ENCODE results near the gene CHTF18. TPM values are rescaled to one million over a fixed set of nuclear protein-coding genes. Genes with fewer than 3 reads are reported as not detected.

CHTF18 gene
- total and polyA plus RNA-seq, 2 experiments from 2014 or later = 9.7 to 18.1 TPM

DNA sequence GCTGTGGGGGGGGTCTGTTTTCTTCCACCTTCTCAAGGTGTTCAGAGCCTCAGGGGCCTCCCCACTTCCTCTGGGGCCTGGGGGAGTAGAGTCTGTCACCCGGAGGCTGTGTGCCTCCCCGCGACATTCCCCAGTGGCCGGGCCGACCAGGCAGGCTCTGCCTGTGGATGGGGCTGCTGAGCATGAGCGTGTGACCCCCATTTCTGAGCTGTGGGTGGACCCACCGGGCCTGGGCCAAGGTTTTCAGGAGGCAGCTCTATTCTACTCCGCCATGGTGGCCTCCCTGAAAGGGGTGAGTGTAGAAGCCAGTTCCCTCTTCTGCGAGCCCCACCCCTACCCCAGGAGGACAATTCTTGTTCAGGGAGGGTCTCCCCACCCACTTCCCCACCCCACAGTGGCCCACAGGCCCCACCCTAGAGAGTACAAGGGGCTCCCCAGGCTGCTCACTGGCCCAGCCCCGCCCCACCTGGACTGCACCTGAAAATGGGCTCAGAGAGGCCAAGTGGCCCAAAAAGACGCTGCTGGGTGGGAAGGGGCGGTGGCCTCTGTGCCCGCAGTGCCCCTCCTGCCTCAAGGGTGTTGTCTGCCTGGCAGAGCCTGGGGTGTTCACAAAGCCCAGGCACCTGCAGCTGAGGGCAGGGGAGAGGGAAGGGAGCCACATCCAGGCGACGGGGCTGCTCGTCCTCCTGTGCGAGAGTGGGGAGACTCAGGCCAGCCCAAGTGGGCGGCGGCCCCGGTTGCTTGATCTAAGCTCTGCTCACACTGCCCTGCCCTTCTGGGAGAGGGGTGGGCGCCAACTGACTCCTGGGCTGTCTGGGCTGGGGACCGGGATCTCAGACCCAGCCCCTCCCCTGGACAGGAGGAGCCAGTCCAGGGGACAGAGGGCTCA, 26.6 kb upstream of the CHTF18 start:
- Histone ChIP-seq H2AFZ (no peak overlapping the region), H3K4me2 (no peak overlapping the region), H3K4me1 (ENCODE audit: insufficient read depth) (peaks cover 7% of the 10 kb centered on the region), H3K36me3 (replicated peaks; ENCODE audit: insufficient read depth, low read depth) (no peaks in the 10 kb centered on the region), H3K27me3 (no peaks in the 10 kb centered on the region), H4K20me1 (ENCODE audit: insufficient read depth, poor library complexity, severe bottlenecking) (no peaks in the 10 kb centered on the region), H3K4me3 (no peak overlapping the region), H3K9me3 (ENCODE audit: low read depth) (no peaks in the 10 kb centered on the region), H3K27ac (no peak overlapping the region), H3K9me2 (replicated peaks; ENCODE audit: insufficient read depth) (no peaks in the 10 kb centered on the region), H3K79me2 (no peaks in the 10 kb centered on the region)
- TF ChIP-seq EZH2 (IDR thresholded peaks at IDR 0.05; ENCODE audit: borderline replicate concordance) (no peak), EZH2phosphoT487 (IDR thresholded peaks at IDR 0.05; ENCODE audit: low read depth, severe bottlenecking, unreplicated experiment) (no peak)
- TF ChIP-seq, protein P1, sequence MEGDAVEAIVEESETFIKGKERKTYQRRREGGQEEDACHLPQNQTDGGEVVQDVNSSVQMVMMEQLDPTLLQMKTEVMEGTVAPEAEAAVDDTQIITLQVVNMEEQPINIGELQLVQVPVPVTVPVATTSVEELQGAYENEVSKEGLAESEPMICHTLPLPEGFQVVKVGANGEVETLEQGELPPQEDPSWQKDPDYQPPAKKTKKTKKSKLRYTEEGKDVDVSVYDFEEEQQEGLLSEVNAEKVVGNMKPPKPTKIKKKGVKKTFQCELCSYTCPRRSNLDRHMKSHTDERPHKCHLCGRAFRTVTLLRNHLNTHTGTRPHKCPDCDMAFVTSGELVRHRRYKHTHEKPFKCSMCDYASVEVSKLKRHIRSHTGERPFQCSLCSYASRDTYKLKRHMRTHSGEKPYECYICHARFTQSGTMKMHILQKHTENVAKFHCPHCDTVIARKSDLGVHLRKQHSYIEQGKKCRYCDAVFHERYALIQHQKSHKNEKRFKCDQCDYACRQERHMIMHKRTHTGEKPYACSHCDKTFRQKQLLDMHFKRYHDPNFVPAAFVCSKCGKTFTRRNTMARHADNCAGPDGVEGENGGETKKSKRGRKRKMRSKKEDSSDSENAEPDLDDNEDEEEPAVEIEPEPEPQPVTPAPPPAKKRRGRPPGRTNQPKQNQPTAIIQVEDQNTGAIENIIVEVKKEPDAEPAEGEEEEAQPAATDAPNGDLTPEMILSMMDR (IDR thresholded peaks at IDR 0.05; ENCODE audit: poor library complexity) = no peak
- WGBS (ENCODE audit: low lambda C conversion rate, missing lambda C conversion rate) = 87% methylated on average over 18 of the region's 22 CpGs
- no peak for DNase-seq (ENCODE audit: low spot score)

DNA sequence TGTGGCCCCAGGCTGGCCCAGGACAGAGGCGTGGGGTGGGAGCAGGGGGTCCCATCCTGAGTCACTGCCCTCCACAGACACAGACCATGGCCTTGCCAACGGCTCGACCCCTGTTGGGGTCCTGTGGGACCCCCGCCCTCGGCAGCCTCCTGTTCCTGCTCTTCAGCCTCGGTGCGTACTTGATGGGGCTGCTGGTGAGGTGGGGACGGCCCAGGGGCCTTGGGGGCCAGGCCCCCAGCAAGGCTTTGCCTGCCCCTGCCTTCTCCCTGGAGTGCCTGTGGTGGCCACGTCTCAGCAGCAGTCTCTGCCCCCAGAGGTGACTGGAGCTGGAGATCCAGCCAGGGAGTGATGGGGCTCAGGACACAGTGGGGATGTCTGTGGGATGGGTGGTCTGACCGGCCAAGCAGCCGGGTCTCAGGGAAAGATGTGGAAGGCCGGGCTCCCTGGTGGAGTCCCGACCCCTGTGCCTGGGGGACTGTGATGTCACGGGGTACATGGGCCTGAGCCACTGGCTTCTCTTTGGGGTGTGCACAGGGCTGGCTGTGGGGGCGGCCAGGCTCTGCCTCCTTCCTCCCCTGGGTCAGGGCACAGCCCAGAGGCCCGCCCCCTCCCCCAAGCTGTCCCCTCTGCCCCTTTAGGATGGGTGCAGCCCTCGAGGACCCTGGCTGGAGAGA, 25.7 kb upstream of the CHTF18 start:
- Histone ChIP-seq H3K4me3 (no peak overlapping the region), H3K27me3 (no peaks in the 10 kb centered on the region), H3K9me2 (replicated peaks; ENCODE audit: insufficient read depth) (no peaks in the 10 kb centered on the region), H3K36me3 (replicated peaks; ENCODE audit: insufficient read depth, low read depth) (no peaks in the 10 kb centered on the region), H3K4me1 (ENCODE audit: insufficient read depth) (peaks cover 7% of the 10 kb centered on the region), H3K4me2 (no peak overlapping the region), H3K9me3 (ENCODE audit: low read depth) (no peaks in the 10 kb centered on the region), H4K20me1 (ENCODE audit: insufficient read depth, poor library complexity, severe bottlenecking) (no peaks in the 10 kb centered on the region), H2AFZ (no peak overlapping the region), H3K27ac (no peak overlapping the region), H3K79me2 (no peaks in the 10 kb centered on the region)
- TF ChIP-seq EZH2 (IDR thresholded peaks at IDR 0.05; ENCODE audit: borderline replicate concordance) = no peak
- no peak for TF ChIP-seq EZH2phosphoT487 (IDR thresholded peaks at IDR 0.05; ENCODE audit: low read depth, severe bottlenecking, unreplicated experiment)
- TF ChIP-seq, protein P1 (IDR thresholded peaks at IDR 0.05; ENCODE audit: poor library complexity) = no peak
- WGBS (ENCODE audit: low lambda C conversion rate, missing lambda C conversion rate) = 93% methylated on average over 17 of the region's 17 CpGs
- DNase-seq (ENCODE audit: low spot score) = no peak

DNA sequence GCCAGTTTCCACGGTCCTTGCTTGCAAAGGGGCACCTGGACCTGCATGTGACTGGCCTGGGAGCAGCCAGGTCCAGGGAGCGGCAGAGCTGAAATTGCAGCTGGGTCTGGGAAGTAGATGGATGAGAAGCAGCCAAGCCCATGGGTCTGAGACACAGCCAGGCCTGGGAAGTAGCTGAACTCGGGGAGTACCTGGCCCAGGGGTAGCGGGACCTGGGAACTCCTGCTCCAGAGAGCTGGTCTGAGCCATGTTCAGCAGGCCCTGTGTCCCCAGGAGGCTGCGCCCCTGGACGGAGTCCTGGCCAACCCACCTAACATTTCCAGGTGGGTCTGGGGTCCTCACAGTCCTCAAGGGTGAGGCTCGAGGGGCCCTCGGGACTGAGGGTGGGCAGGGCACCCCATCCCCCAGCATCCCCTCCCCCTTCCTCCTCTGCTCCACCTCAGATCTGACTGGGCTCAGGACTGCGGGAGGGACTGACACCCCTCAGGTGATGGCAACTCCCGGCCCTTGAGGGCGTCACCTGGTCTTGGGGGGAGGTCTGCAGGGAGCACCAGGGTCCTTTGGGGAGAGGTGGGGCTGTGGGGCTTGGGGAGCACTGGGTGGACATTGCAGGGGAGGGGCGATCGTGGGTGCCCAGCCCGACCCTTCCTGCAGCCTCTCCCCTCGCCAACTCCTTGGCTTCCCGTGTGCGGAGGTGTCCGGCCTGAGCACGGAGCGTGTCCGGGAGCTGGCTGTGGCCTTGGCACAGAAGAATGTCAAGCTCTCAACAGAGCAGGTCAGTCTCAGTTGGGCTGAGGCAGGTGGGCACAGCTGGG, 24.8 kb upstream of the CHTF18 start:
- Histone ChIP-seq H2AFZ (no peak overlapping the region), H3K4me3 (no peak overlapping the region)

More for the DNA sequence above, 24.8 kb upstream of the CHTF18 start:
- Histone ChIP-seq H3K9me3 (ENCODE audit: low read depth) (no peaks in the 10 kb centered on the region), H3K27ac (no peak overlapping the region), H3K4me2 (no peak overlapping the region), H3K9me2 (replicated peaks; ENCODE audit: insufficient read depth) (no peaks in the 10 kb centered on the region), H3K79me2 (no peaks in the 10 kb centered on the region), H3K27me3 (no peaks in the 10 kb centered on the region), H4K20me1 (ENCODE audit: insufficient read depth, poor library complexity, severe bottlenecking) (no peaks in the 10 kb centered on the region), H3K4me1 (ENCODE audit: insufficient read depth) (peaks cover 7% of the 10 kb centered on the region), H3K36me3 (replicated peaks; ENCODE audit: insufficient read depth, low read depth) (no peaks in the 10 kb centered on the region)
- DNase-seq (ENCODE audit: low spot score) = no peak
- 90% methylated on average over 11 of the region's 21 CpGs for WGBS (ENCODE audit: low lambda C conversion rate, missing lambda C conversion rate)
- TF ChIP-seq EZH2phosphoT487 (IDR thresholded peaks at IDR 0.05; ENCODE audit: low read depth, severe bottlenecking, unreplicated experiment) = no peak
- TF ChIP-seq EZH2 (IDR thresholded peaks at IDR 0.05; ENCODE audit: borderline replicate concordance) = no peak
- TF ChIP-seq, protein P1 (IDR thresholded peaks at IDR 0.05; ENCODE audit: poor library complexity) = no peak
